Measurements from ENCODE around the gene THUMPD1. TPM values are rescaled to one million over a fixed set of nuclear protein-coding genes. Genes with fewer than 3 reads are reported as not detected.

THUMPD1 gene
- total and polyA plus RNA-seq, 2 of the 4 experiments (the other 2 are of a cell fraction): 34.5 to 109 TPM

DNA sequence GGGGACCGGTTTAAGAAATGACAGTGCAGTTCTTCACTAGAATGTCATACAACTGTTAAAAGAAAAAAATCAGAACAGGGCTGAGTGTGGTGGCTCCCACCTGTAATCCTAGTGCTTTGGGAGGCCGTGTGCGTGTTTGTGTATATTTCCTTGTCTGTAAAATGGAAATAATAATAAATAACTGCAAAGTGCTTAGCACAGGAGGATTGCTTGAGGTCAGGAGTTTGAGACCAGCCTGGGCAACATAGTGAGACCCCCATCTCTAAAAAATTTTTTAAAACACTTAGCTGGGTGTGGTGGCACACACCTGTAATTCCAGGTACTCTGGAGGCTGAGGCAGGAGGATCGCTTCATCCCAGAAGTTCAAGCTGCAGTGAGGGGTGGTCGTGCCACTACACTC lies 24.7 kb upstream of the THUMPD1 start:
- no TSS peak for BruUV-seq (replicated peaks)

More for the DNA sequence above, 24.7 kb upstream of the THUMPD1 start:
- Histone ChIP-seq H3K18ac (ENCODE audit: low read depth, low read length) (no peak overlapping the region), H2BK15ac (ENCODE audit: low read depth, low read length) (no peak overlapping the region), H2AK9ac (replicated peaks; ENCODE audit: low read depth, low read length, poor library complexity) (no peak overlapping the region), H3K36me3 (ENCODE audit: control insufficient read depth, insufficient read depth, low read length) (no peaks in the 10 kb centered on the region), H3K27ac (ENCODE audit: insufficient read depth, low read length) (no peak overlapping the region), H2BK20ac (ENCODE audit: low read depth, low read length) (no peak overlapping the region), H3K23ac (ENCODE audit: low read depth, low read length) (no peak overlapping the region), H4K8ac (ENCODE audit: low read depth in 2 of 2, low read length in 2 of 2) (no peak overlapping the region), H3K27me3 (ENCODE audit: control insufficient read depth, insufficient read depth, low read length) (no peaks in the 10 kb centered on the region), H2AFZ (replicated peaks; ENCODE audit: low read length, poor library complexity) (no peak overlapping the region), H3K4ac (ENCODE audit: low read depth, low read length) (no peak overlapping the region), H3K4me3 (ENCODE audit: insufficient read depth, low read depth, low read length) (no peak overlapping the region), H3K56ac (ENCODE audit: extremely low read depth, insufficient read depth, low read length) (no peak overlapping the region), H3K9me3 (ENCODE audit: control insufficient read depth, insufficient read depth, low read length) (no peaks in the 10 kb centered on the region), H2BK5ac (ENCODE audit: low read depth, low read length, poor library complexity, severe bottlenecking) (no peak overlapping the region), H2BK120ac (ENCODE audit: low read depth, low read length) (no peak overlapping the region), H3K4me2 (ENCODE audit: low read depth, low read length) (no peak overlapping the region), H4K5ac (ENCODE audit: low read depth, low read length) (no peak overlapping the region), H3K79me1 (ENCODE audit: low read depth in 1 of 2, low read length in 2 of 2) (no peaks in the 10 kb centered on the region), H3K9me1 (ENCODE audit: insufficient read depth, low read length) (no peaks in the 10 kb centered on the region), H4K20me1 (ENCODE audit: insufficient read depth, low read length) (no peaks in the 10 kb centered on the region), H4K91ac (ENCODE audit: insufficient read depth, low read depth, low read length) (no peak overlapping the region), H3K4me1 (ENCODE audit: control insufficient read depth, insufficient read depth, low read length) (no peaks in the 10 kb centered on the region), H2AK5ac (ENCODE audit: low read depth, low read length) (no peak overlapping the region), H3K9ac (ENCODE audit: low read depth, low read length) (no peak overlapping the region), H3K14ac (replicated peaks; ENCODE audit: low read depth, low read length) (no peak overlapping the region)
- DNase-seq (no peak), ATAC-seq (ENCODE audit: low read depth) (no peak)
- dilution Hi-C loops (cut with HindIII; ENCODE audit: low sequenced_read_pairs, unreplicated experiment) (no loop called here), in situ Hi-C loops (cut with MboI; ENCODE audit: low sequenced_read_pairs) (no loop called here), intact Hi-C loops (cut with micrococcal nuclease) (no loop called here)
- CTCF ChIA-PET: no interaction called here
- TF ChIP-seq CEBPB (IDR thresholded peaks at IDR 0.05; ENCODE audit: low read depth, low read length) (no peak), BHLHE40 (IDR thresholded peaks at IDR 0.05; ENCODE audit: low read depth, low read length) (no peak), RCOR1 (IDR thresholded peaks at IDR 0.05; ENCODE audit: insufficient replicate concordance, low read length) (no peak), RFX5 (IDR thresholded peaks at IDR 0.05; ENCODE audit: low read depth, low read length) (no peak), POLR2A (IDR thresholded peaks at IDR 0.05; ENCODE audit: low read depth, low read length) (no peak)
- TF ChIP-seq, protein P1, sequence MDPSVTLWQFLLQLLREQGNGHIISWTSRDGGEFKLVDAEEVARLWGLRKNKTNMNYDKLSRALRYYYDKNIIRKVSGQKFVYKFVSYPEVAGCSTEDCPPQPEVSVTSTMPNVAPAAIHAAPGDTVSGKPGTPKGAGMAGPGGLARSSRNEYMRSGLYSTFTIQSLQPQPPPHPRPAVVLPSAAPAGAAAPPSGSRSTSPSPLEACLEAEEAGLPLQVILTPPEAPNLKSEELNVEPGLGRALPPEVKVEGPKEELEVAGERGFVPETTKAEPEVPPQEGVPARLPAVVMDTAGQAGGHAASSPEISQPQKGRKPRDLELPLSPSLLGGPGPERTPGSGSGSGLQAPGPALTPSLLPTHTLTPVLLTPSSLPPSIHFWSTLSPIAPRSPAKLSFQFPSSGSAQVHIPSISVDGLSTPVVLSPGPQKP (IDR thresholded peaks at IDR 0.05; ENCODE audit: borderline replicate concordance, low read depth, low read length): no peak
- WGBS, 2 experiments (ENCODE audit: extremely low coverage in 2 of 2, insufficient read length in 1 of 2): no CpG with 5 or more reads among the region's 5 CpGs
- POLR2A ChIA-PET (ENCODE audit: unreplicated experiment): no interaction called here
